HEK293 (cell line): Measurements from ENCODE around the gene SH2D4B.

Experiments used
- CTCF ChIA-PET: fragments of 350-600 bp; formaldehyde crosslinking; extraction: SDS; loops from one replicate; lab custom pipeline; 2021; ENCODE audit warnings: antibody characterized with exemption; lab: Yijun Ruan, JAX
- POLR2A ChIA-PET: fragments of 300-600 bp; formaldehyde crosslinking; extraction: SDS; loops from one replicate; lab custom pipeline; 2020; ENCODE audit warnings: antibody characterized with exemption, inconsistent platforms; lab: Yijun Ruan, JAX
- H3K27ac ChIP-seq: fragments of 200-500 bp; sonication (Bioruptor generic); 2 replicates; pipeline ENCODE4 v1.5.1; 2014; ENCODE audit warnings: low read depth, low read length, control low read depth, inconsistent platforms; ENCODE audit errors: extremely low read depth
- H3K36me3 ChIP-seq, 2 experiments: fragments of 200-500 bp in 1 of 2; sonication (Bioruptor generic) in 1 of 2; 1 replicate in 1 of 2; 2 replicates in 1 of 2; pipeline ENCODE4 v1.5.1; 2014 to 2017; ENCODE audit warnings: inconsistent platforms in 2 of 2, low read length in 2 of 2; ENCODE audit not compliant: control insufficient read depth in 2 of 2, insufficient read depth in 1 of 2
- H3K4me1 ChIP-seq: fragments of 200-500 bp; sonication (Bioruptor generic); 2 replicates; pipeline ENCODE4 v1.5.1; 2014; ENCODE audit warnings: mild to moderate bottlenecking, low read length, inconsistent platforms; ENCODE audit not compliant: control insufficient read depth, insufficient read depth
- H3K4me3 ChIP-seq: 2 replicates; pipeline ENCODE4 v1.5.1; 2011; ENCODE audit warnings: low read depth, mild to moderate bottlenecking, control low read depth, low read length, moderate library complexity
- H3K9me3 ChIP-seq: fragments of 200-500 bp; sonication (Bioruptor generic); 2 replicates; pipeline ENCODE4 v1.5.1; 2014; ENCODE audit warnings: low read depth, low read length, inconsistent platforms; ENCODE audit not compliant: control insufficient read depth, insufficient read depth
- BCL11A ChIP-seq: fragments of 450-650 bp; formaldehyde crosslinking; IDR thresholded peaks from 2 replicates; pipeline ENCODE4 v1.5.1; 2016; ENCODE audit warnings: low read depth, missing biosample characterization, missing genetic modification characterization
- GLIS2 ChIP-seq: fragments of 450-650 bp; formaldehyde crosslinking; IDR thresholded peaks from 2 replicates; pipeline ENCODE4 v1.5.1; 2016; ENCODE audit warnings: missing biosample characterization, missing genetic modification characterization
- HOXC10 ChIP-seq: sonication (generic); formaldehyde crosslinking; IDR thresholded peaks from 2 replicates; pipeline ENCODE4 v1.8.1; 2023; ENCODE audit warnings: mild to moderate bottlenecking, missing genetic modification reagents
- RBAK ChIP-seq: fragments of 450-650 bp; formaldehyde crosslinking; IDR thresholded peaks from 2 replicates; pipeline ENCODE4 v1.5.1; 2016; ENCODE audit warnings: missing biosample characterization, missing genetic modification characterization
- REPIN1 ChIP-seq: fragments of 450-650 bp; formaldehyde crosslinking; IDR thresholded peaks from 2 replicates; pipeline ENCODE4 v1.5.1; 2017; ENCODE audit warnings: missing biosample characterization, missing genetic modification characterization, low read depth
- ZBTB7A ChIP-seq: fragments of 450-650 bp; formaldehyde crosslinking; IDR thresholded peaks from 2 replicates; pipeline ENCODE4 v1.5.1; 2016; ENCODE audit warnings: low read depth, missing biosample characterization, missing genetic modification characterization
- ZBTB8A ChIP-seq: fragments of 450-650 bp; formaldehyde crosslinking; IDR thresholded peaks from 2 replicates; pipeline ENCODE4 v1.5.1; 2016; ENCODE audit warnings: missing biosample characterization, missing genetic modification characterization
- ZEB2 ChIP-seq: fragments of 450-650 bp; formaldehyde crosslinking; IDR thresholded peaks from 2 replicates; pipeline ENCODE4 v1.5.1; 2016; ENCODE audit warnings: missing biosample characterization, missing genetic modification characterization
- ZFHX2 ChIP-seq: fragments of 450-650 bp; formaldehyde crosslinking; conservative IDR thresholded peaks from 2 replicates; pipeline ENCODE4 v1.5.1; 2016; ENCODE audit warnings: missing biosample characterization, missing genetic modification characterization
- ZIC2 ChIP-seq: fragments of 450-650 bp; formaldehyde crosslinking; IDR thresholded peaks from 2 replicates; pipeline ENCODE4 v1.5.1; 2016; ENCODE audit warnings: missing biosample characterization, missing genetic modification characterization
- ZNF169 ChIP-seq: fragments of 450-650 bp; formaldehyde crosslinking; IDR thresholded peaks from 2 replicates; pipeline ENCODE4 v1.5.1; 2016; ENCODE audit warnings: missing biosample characterization, missing genetic modification characterization
- ZNF211 ChIP-seq: fragments of 450-650 bp; formaldehyde crosslinking; IDR thresholded peaks from 2 replicates; pipeline ENCODE4 v1.5.1; 2016; ENCODE audit warnings: low read depth, missing biosample characterization, missing genetic modification characterization
- ZNF473 ChIP-seq: fragments of 450-650 bp; formaldehyde crosslinking; IDR thresholded peaks from 2 replicates; pipeline ENCODE4 v1.5.1; 2017; ENCODE audit warnings: missing biosample characterization, missing genetic modification characterization
- ZNF48 ChIP-seq: fragments of 450-650 bp; formaldehyde crosslinking; IDR thresholded peaks from 2 replicates; pipeline ENCODE4 v1.5.1; 2016; ENCODE audit warnings: missing biosample characterization, missing genetic modification characterization
- ZNF514 ChIP-seq: fragments of 450-650 bp; formaldehyde crosslinking; IDR thresholded peaks from 2 replicates; pipeline ENCODE4 v1.5.1; 2016; ENCODE audit warnings: missing biosample characterization, missing genetic modification characterization
- ZNF624 ChIP-seq: fragments of 450-650 bp; formaldehyde crosslinking; IDR thresholded peaks from 2 replicates; pipeline ENCODE4 v1.5.1; 2017; ENCODE audit warnings: missing biosample characterization, missing genetic modification characterization
- ZNF629 ChIP-seq: fragments of 450-650 bp; formaldehyde crosslinking; IDR thresholded peaks from 2 replicates; pipeline ENCODE4 v1.5.1; 2017; ENCODE audit warnings: missing biosample characterization, missing genetic modification characterization
- ZNF747 ChIP-seq: fragments of 450-650 bp; formaldehyde crosslinking; IDR thresholded peaks from 2 replicates; pipeline ENCODE4 v1.5.1; 2016; ENCODE audit warnings: missing biosample characterization, missing genetic modification characterization
- TF ChIP-seq, protein P1 (sequence below): fragments of 450-650 bp; formaldehyde crosslinking; IDR thresholded peaks from 2 replicates; pipeline ENCODE4 v1.5.1; 2016; ENCODE audit warnings: missing biosample characterization, missing genetic modification characterization, low read depth
- TF ChIP-seq, protein P2 (sequence below): fragments of 450-650 bp; formaldehyde crosslinking; conservative IDR thresholded peaks from 2 replicates; pipeline ENCODE4 v1.5.1; 2016; ENCODE audit warnings: low read depth, missing biosample characterization, missing genetic modification characterization
- TF ChIP-seq, protein P3 (sequence below): fragments of 450-650 bp; formaldehyde crosslinking; IDR thresholded peaks from 2 replicates; pipeline ENCODE4 v1.5.1; 2016; ENCODE audit warnings: missing biosample characterization, missing genetic modification characterization
- TF ChIP-seq, protein P4 (sequence below): fragments of 450-650 bp; formaldehyde crosslinking; IDR thresholded peaks from 2 replicates; pipeline ENCODE4 v1.5.1; 2017; ENCODE audit warnings: missing biosample characterization, missing genetic modification characterization
- TF ChIP-seq, protein P5 (sequence below): fragments of 450-650 bp; formaldehyde crosslinking; IDR thresholded peaks from 2 replicates; pipeline ENCODE4 v1.5.1; 2016; ENCODE audit warnings: missing biosample characterization, missing genetic modification characterization

The SH2D4B gene

DNA sequence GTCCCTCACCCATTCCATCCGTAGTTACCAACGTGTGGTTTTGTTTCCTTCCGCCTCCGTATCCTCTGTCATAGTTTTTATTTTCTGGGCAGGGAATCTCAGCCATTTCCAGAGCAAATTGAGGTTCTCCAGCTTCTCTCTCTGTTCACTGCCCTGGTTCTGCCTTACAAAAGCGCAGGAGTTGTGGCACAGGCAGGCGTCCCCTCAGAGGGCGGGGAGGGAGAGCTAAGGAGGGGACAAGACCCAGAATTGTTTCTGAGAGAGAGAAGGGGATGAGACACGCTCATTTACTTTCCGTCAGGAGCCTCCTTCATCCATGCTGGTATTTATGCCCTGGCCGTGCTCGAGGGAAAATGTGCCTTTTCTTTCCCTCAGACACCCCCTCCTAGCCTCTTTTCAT is 71.0 kb downstream of the SH2D4B start:
- ChIA-PET CTCF (interaction anchor here (0.5 to 3.3 kb wide), 2 partner anchors 10 to 353 kb away, joined by 3 to 14 read pairs; no protein-coding TSS in a partner anchor), POLR2A (no interaction called here)
- Histone ChIP-seq H3K4me1 (no peaks in the 10 kb centered on the region), H3K4me3 (no peak overlapping the region), H3K36me3 (no peaks in the 10 kb centered on the region), H3K27ac (no peak overlapping the region), H3K9me3 (no peaks in the 10 kb centered on the region)
- no peak for TF ChIP-seq GLIS2 (tag by site-specific recombination)
- no peak for TF ChIP-seq ZNF624 (tag by site-specific recombination)
- no peak for TF ChIP-seq RBAK
- no peak for TF ChIP-seq ZIC2
- TF ChIP-seq, protein P1, sequence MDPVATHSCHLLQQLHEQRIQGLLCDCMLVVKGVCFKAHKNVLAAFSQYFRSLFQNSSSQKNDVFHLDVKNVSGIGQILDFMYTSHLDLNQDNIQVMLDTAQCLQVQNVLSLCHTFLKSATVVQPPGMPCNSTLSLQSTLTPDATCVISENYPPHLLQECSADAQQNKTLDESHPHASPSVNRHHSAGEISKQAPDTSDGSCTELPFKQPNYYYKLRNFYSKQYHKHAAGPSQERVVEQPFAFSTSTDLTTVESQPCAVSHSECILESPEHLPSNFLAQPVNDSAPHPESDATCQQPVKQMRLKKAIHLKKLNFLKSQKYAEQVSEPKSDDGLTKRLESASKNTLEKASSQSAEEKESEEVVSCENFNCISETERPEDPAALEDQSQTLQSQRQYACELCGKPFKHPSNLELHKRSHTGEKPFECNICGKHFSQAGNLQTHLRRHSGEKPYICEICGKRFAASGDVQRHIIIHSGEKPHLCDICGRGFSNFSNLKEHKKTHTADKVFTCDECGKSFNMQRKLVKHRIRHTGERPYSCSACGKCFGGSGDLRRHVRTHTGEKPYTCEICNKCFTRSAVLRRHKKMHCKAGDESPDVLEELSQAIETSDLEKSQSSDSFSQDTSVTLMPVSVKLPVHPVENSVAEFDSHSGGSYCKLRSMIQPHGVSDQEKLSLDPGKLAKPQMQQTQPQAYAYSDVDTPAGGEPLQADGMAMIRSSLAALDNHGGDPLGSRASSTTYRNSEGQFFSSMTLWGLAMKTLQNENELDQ (tag by site-specific recombination): no peak

DNA sequence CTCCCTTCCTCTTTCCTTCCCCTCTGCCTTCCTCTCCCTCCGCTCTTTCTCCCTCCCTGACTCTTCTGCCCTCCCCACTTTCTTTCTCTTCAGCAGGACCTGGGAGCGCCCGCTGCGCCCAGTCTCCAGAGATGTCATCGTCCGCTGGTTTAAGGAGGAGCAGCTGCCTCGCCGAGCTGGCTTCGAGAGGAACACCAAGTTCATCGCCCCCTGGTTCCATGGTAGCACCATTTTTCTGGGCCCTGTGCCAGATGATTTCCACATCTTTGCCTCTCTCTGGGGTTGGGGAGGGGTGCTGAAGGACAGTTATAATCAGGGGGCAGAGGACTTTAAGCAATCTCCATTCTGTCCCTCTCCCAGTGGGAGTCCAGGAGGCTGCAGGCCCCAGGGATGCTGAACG is 71.6 kb downstream of the SH2D4B start:
- Histone ChIP-seq H3K36me3 (no peaks in the 10 kb centered on the region), H3K4me1 (no peaks in the 10 kb centered on the region), H3K27ac (no peak overlapping the region), H3K4me3 (no peak overlapping the region), H3K9me3 (no peaks in the 10 kb centered on the region)
- POLR2A ChIA-PET: no interaction called here
- CTCF ChIA-PET: interaction anchor here (0.5 to 3.3 kb wide), 3 partner anchors 11 to 1684 kb away, joined by 3 to 14 read pairs (median 3); no protein-coding TSS in a partner anchor
- TF ChIP-seq ZEB2 (tag by site-specific recombination): no peak
- TF ChIP-seq HOXC10: no peak
- TF ChIP-seq ZFHX2: no peak
- TF ChIP-seq, protein P2, sequence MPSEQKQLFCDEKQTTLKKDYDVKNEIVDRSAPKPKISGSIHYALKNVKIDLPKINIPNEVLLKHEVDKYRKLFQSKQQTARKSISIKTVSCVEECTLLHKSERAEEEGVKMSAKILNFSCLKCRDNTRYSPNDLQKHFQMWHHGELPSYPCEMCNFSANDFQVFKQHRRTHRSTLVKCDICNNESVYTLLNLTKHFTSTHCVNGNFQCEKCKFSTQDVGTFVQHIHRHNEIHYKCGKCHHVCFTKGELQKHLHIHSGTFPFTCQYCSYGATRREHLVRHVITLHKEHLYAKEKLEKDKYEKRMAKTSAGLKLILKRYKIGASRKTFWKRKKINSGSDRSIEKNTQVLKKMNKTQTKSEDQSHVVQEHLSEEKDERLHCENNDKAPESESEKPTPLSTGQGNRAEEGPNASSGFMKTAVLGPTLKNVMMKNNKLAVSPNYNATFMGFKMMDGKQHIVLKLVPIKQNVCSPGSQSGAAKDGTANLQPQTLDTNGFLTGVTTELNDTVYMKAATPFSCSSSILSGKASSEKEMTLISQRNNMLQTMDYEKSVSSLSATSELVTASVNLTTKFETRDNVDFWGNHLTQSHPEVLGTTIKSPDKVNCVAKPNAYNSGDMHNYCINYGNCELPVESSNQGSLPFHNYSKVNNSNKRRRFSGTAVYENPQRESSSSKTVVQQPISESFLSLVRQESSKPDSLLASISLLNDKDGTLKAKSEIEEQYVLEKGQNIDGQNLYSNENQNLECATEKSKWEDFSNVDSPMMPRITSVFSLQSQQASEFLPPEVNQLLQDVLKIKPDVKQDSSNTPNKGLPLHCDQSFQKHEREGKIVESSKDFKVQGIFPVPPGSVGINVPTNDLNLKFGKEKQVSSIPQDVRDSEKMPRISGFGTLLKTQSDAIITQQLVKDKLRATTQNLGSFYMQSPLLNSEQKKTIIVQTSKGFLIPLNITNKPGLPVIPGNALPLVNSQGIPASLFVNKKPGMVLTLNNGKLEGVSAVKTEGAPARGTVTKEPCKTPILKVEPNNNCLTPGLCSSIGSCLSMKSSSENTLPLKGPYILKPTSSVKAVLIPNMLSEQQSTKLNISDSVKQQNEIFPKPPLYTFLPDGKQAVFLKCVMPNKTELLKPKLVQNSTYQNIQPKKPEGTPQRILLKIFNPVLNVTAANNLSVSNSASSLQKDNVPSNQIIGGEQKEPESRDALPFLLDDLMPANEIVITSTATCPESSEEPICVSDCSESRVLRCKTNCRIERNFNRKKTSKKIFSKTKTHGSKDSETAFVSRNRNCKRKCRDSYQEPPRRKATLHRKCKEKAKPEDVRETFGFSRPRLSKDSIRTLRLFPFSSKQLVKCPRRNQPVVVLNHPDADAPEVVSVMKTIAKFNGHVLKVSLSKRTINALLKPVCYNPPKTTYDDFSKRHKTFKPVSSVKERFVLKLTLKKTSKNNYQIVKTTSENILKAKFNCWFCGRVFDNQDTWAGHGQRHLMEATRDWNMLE (tag by site-specific recombination): no peak
- TF ChIP-seq, protein P3, sequence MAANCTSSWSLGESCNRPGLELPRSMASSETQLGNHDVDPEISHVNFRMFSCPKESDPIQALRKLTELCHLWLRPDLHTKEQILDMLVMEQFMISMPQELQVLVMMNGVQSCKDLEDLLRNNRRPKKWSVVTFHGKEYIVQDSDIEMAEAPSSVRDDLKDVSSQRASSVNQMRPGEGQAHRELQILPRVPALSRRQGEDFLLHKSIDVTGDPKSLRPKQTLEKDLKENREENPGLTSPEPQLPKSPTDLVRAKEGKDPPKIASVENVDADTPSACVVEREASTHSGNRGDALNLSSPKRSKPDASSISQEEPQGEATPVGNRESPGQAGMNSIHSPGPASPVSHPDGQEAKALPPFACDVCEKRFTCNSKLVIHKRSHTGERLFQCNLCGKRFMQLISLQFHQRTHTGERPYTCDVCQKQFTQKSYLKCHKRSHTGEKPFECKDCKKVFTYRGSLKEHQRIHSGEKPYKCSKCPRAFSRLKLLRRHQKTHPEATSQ (tag by site-specific recombination): no peak
- TF ChIP-seq ZNF514 (tag by site-specific recombination): no peak
- no peak for TF ChIP-seq ZNF629 (tag by site-specific recombination)
- TF ChIP-seq, protein P4, sequence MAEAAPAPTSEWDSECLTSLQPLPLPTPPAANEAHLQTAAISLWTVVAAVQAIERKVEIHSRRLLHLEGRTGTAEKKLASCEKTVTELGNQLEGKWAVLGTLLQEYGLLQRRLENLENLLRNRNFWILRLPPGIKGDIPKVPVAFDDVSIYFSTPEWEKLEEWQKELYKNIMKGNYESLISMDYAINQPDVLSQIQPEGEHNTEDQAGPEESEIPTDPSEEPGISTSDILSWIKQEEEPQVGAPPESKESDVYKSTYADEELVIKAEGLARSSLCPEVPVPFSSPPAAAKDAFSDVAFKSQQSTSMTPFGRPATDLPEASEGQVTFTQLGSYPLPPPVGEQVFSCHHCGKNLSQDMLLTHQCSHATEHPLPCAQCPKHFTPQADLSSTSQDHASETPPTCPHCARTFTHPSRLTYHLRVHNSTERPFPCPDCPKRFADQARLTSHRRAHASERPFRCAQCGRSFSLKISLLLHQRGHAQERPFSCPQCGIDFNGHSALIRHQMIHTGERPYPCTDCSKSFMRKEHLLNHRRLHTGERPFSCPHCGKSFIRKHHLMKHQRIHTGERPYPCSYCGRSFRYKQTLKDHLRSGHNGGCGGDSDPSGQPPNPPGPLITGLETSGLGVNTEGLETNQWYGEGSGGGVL (tag by site-specific recombination): no peak
- no peak for TF ChIP-seq ZNF473
- no peak for TF ChIP-seq ZNF747
- no peak for TF ChIP-seq ZNF211 (tag by site-specific recombination)
- TF ChIP-seq ZNF48 (tag by site-specific recombination): no peak
- TF ChIP-seq, protein P5, sequence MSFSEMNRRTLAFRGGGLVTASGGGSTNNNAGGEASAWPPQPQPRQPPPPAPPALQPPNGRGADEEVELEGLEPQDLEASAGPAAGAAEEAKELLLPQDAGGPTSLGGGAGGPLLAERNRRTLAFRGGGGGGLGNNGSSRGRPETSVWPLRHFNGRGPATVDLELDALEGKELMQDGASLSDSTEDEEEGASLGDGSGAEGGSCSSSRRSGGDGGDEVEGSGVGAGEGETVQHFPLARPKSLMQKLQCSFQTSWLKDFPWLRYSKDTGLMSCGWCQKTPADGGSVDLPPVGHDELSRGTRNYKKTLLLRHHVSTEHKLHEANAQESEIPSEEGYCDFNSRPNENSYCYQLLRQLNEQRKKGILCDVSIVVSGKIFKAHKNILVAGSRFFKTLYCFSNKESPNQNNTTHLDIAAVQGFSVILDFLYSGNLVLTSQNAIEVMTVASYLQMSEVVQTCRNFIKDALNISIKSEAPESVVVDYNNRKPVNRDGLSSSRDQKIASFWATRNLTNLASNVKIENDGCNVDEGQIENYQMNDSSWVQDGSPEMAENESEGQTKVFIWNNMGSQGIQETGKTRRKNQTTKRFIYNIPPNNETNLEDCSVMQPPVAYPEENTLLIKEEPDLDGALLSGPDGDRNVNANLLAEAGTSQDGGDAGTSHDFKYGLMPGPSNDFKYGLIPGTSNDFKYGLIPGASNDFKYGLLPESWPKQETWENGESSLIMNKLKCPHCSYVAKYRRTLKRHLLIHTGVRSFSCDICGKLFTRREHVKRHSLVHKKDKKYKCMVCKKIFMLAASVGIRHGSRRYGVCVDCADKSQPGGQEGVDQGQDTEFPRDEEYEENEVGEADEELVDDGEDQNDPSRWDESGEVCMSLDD (tag by site-specific recombination): no peak
- TF ChIP-seq ZBTB8A (tag by site-specific recombination): no peak
- no peak for TF ChIP-seq REPIN1 (tag by site-specific recombination)
- TF ChIP-seq ZNF169: no peak
- TF ChIP-seq BCL11A (tag by site-specific recombination): no peak
- TF ChIP-seq ZBTB7A (tag by site-specific recombination): no peak
